Measurements from ENCODE around the gene PRKAR2A. TPM values are rescaled to one million over a fixed set of nuclear protein-coding genes. Genes with fewer than 3 reads are reported as not detected.

PRKAR2A gene
- total and polyA plus RNA-seq, 4 donors, result 12.1 to 28.5 (median 13.9) TPM

- 63% methylated on average over 5 of the region's 5 CpGs for WGBS
- peaks cover 17 to 22% (median 18%) of the 10 kb centered on the region in 4 donors for H3K36me3 ChIP-seq (ENCODE audit: control insufficient read depth in 4 of 4, insufficient read depth in 3 of 4, low read depth in 1 of 4, low read length in 3 of 4)
Measured at GRCh38 chr3:48881652-48882114, 34.0 kb upstream of the PRKAR2A start.

More at GRCh38 chr3:48881652-48882114, 34.0 kb upstream of the PRKAR2A start:
- Histone ChIP-seq H3K4me3 (ENCODE audit: low read depth in 1 of 3, low read length in 3 of 3) (no peak overlapping the region), H3K4me1 (ENCODE audit: control insufficient read depth in 4 of 4, insufficient read depth in 4 of 4, low read length in 3 of 4) (peaks cover 6 to 21% (median 16%) of the 10 kb centered on the region in 4 donors), H3K27ac (ENCODE audit: low read depth in 1 of 2, low read length in 2 of 2) (peak overlapping the region; percentile 49 to 67), H3K9ac (ENCODE audit: low read depth in 1 of 2, low read length in 2 of 2) (no peak overlapping the region), H3K27me3 (ENCODE audit: control insufficient read depth in 4 of 4, insufficient read depth in 4 of 4, low read length in 3 of 4) (no peaks in the 10 kb centered on the region), H3K9me3 (ENCODE audit: control insufficient read depth in 4 of 4, low read length in 3 of 4) (no peaks in the 10 kb centered on the region)
- TF ChIP-seq SP1 (IDR thresholded peaks at IDR 0.05) (peak; percentile 55), RXRA (IDR thresholded peaks at IDR 0.05) (peak; percentile 59 to 75), FOXA1 (IDR thresholded peaks at IDR 0.05) (no peak), JUND (IDR thresholded peaks at IDR 0.05) (no peak), TAF1 (conservative IDR thresholded peaks at IDR 0.05) (no peak), ZBTB33 (IDR thresholded peaks at IDR 0.05) (no peak), GABPA (IDR thresholded peaks at IDR 0.05 in 1 of 2, conservative IDR thresholded peaks at IDR 0.05 in 1 of 2) (no peak), YY1 (IDR thresholded peaks at IDR 0.05) (no peak), HNF4G (IDR thresholded peaks at IDR 0.05) (peak; percentile 67), HNF4A (conservative IDR thresholded peaks at IDR 0.05) (peak; percentile 80 to 93), RAD21 (IDR thresholded peaks at IDR 0.05) (no peak), NR2F2 (IDR thresholded peaks at IDR 0.05) (peak; percentile 25), EGR1 (IDR thresholded peaks at IDR 0.05; ENCODE audit: low read depth in 2 of 2) (no peak), FOXA2 (IDR thresholded peaks at IDR 0.05) (no peak)
- TF ChIP-seq, protein P1, sequence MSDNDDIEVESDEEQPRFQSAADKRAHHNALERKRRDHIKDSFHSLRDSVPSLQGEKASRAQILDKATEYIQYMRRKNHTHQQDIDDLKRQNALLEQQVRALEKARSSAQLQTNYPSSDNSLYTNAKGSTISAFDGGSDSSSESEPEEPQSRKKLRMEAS (IDR thresholded peaks at IDR 0.05), result no peak
- TF ChIP-seq, protein P2, sequence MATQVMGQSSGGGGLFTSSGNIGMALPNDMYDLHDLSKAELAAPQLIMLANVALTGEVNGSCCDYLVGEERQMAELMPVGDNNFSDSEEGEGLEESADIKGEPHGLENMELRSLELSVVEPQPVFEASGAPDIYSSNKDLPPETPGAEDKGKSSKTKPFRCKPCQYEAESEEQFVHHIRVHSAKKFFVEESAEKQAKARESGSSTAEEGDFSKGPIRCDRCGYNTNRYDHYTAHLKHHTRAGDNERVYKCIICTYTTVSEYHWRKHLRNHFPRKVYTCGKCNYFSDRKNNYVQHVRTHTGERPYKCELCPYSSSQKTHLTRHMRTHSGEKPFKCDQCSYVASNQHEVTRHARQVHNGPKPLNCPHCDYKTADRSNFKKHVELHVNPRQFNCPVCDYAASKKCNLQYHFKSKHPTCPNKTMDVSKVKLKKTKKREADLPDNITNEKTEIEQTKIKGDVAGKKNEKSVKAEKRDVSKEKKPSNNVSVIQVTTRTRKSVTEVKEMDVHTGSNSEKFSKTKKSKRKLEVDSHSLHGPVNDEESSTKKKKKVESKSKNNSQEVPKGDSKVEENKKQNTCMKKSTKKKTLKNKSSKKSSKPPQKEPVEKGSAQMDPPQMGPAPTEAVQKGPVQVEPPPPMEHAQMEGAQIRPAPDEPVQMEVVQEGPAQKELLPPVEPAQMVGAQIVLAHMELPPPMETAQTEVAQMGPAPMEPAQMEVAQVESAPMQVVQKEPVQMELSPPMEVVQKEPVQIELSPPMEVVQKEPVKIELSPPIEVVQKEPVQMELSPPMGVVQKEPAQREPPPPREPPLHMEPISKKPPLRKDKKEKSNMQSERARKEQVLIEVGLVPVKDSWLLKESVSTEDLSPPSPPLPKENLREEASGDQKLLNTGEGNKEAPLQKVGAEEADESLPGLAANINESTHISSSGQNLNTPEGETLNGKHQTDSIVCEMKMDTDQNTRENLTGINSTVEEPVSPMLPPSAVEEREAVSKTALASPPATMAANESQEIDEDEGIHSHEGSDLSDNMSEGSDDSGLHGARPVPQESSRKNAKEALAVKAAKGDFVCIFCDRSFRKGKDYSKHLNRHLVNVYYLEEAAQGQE (IDR thresholded peaks at IDR 0.05), result no peak
- TF ChIP-seq, protein P3, sequence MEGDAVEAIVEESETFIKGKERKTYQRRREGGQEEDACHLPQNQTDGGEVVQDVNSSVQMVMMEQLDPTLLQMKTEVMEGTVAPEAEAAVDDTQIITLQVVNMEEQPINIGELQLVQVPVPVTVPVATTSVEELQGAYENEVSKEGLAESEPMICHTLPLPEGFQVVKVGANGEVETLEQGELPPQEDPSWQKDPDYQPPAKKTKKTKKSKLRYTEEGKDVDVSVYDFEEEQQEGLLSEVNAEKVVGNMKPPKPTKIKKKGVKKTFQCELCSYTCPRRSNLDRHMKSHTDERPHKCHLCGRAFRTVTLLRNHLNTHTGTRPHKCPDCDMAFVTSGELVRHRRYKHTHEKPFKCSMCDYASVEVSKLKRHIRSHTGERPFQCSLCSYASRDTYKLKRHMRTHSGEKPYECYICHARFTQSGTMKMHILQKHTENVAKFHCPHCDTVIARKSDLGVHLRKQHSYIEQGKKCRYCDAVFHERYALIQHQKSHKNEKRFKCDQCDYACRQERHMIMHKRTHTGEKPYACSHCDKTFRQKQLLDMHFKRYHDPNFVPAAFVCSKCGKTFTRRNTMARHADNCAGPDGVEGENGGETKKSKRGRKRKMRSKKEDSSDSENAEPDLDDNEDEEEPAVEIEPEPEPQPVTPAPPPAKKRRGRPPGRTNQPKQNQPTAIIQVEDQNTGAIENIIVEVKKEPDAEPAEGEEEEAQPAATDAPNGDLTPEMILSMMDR (IDR thresholded peaks at IDR 0.05; ENCODE audit: low read depth, low read length, missing input control), result no peak
- TF ChIP-seq, protein P4, sequence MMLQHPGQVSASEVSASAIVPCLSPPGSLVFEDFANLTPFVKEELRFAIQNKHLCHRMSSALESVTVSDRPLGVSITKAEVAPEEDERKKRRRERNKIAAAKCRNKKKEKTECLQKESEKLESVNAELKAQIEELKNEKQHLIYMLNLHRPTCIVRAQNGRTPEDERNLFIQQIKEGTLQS (IDR thresholded peaks at IDR 0.05), result no peak
- no peak for DNase-seq (ENCODE audit: low spot score)

Measured in liver (tissue), 9 donors.